ENCODE results near the gene RNF111. TPM values are rescaled to one million over a fixed set of nuclear protein-coding genes. Genes with fewer than 3 reads are reported as not detected.

RNF111 gene
- total and polyA plus RNA-seq, 10 of the 15 experiments (the other 5 are each of a cell fraction or from before 2014, with no cell fraction given): 8.6 to 34.7 (median 15.7) TPM

DNA sequence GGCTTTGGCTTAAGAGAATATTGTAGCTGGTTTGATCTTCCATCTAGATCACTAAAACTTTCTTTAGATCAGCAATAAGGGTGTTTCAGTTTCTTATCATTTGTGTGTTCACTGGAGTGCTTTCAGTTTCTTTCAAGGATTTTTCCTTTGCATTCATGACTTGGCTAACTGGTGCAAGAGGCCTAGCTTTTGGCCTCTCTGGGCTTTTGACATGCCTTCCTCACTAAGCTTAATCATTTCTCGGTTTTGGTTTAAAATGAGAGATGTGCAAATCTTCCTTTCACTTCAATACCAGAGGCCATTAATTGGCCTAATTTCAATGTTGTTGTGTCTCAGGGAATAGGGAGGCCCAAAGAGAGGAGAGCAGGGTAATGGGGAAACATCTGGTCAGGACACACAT, 87.1 kb downstream of the RNF111 start:
- H3K27me3 ChIP-seq (replicated peaks in 1 of 2; ENCODE audit: control insufficient read depth in 2 of 2, insufficient read depth in 2 of 2, low read length in 1 of 2): no peaks in the 10 kb centered on the region
- no peaks in the 10 kb centered on the region for H4K20me1 ChIP-seq (ENCODE audit: control insufficient read depth, insufficient read depth)
- FAIRE-seq (peak; percentile 73), DNase-seq (ENCODE audit: low read depth, low spot score) (peak; percentile 5), ATAC-seq (peak; percentile 77)
- ChIA-PET POLR2A (interaction anchor here (1.1 kb wide), 1 partner anchor 11 kb away, joined by 6 read pairs; no protein-coding TSS in a partner anchor), SMC1A (ENCODE audit: uncharacterized antibody, unreplicated experiment) (interaction anchor here (0.9 to 2.1 kb wide), 5 partner anchors 9 to 58 kb away, joined by 3 to 10 read pairs (median 7); no protein-coding TSS in a partner anchor), CTCF (interaction anchor here (0.9 to 1.7 kb wide), 4 partner anchors 8 to 94 kb away, joined by 3 to 6 read pairs (median 4); no protein-coding TSS in a partner anchor), RAD21 (ENCODE audit: unreplicated experiment) (interaction anchor here (0.8 kb wide), 1 partner anchor 225 kb away, joined by 3 read pairs; no protein-coding TSS in a partner anchor)
- peaks cover 2 to 13% of the 10 kb centered on the region in 2 experiments for H3K36me3 ChIP-seq (ENCODE audit: control insufficient read depth in 2 of 2, insufficient read depth in 2 of 2, low read length in 1 of 2)
- no peaks in the 10 kb centered on the region for H3K79me2 ChIP-seq (ENCODE audit: control insufficient read depth, insufficient read depth, low read length)
- no peak overlapping the region for H3K4me2 ChIP-seq (ENCODE audit: control insufficient read depth, insufficient read depth)
- H3K9me3 ChIP-seq (replicated peaks; ENCODE audit: control insufficient read depth, insufficient read depth, low read length): peaks cover 8% of the 10 kb centered on the region
- H2AFZ ChIP-seq (ENCODE audit: control insufficient read depth, low read depth, low read length): no peak overlapping the region
- H3K9ac ChIP-seq (ENCODE audit: control insufficient read depth, insufficient read depth, low read length): no peak overlapping the region
- H3K27ac ChIP-seq (ENCODE audit: control insufficient read depth, insufficient read depth): peak overlapping the region; percentile 4; the same call in 1 of the 2 replicates
- intact Hi-C loops (cut with micrococcal nuclease; ENCODE audit: unreplicated experiment) (no loop called here), in situ Hi-C loops (cut with MboI) (no loop called here)
- no TSS peak for BruUV-seq (replicated peaks)
- WGBS (ENCODE audit: insufficient coverage, insufficient replicate concordance, low lambda C conversion rate, missing lambda C conversion rate): 86% methylated on average over 1 of the region's 1 CpG
- TF ChIP-seq NR2C1 (IDR thresholded peaks at IDR 0.05): no peak
- TF ChIP-seq RFX5 (IDR thresholded peaks at IDR 0.05; ENCODE audit: low read depth, low read length): no peak
- no peak for TF ChIP-seq KAT2A (conservative IDR thresholded peaks at IDR 0.05; ENCODE audit: control insufficient read depth, low read depth, low read length)
- no peak for TF ChIP-seq CREM (IDR thresholded peaks at IDR 0.05; ENCODE audit: low read depth)
- no peak for TF ChIP-seq TAF1 (IDR thresholded peaks at IDR 0.05; ENCODE audit: borderline replicate concordance, low read depth, low read length)
- H3K4me3 ChIP-seq: no peak overlapping the region
- peaks cover 8% of the 10 kb centered on the region for H3K4me1 ChIP-seq (ENCODE audit: control insufficient read depth, insufficient read depth, low read length)

DNA sequence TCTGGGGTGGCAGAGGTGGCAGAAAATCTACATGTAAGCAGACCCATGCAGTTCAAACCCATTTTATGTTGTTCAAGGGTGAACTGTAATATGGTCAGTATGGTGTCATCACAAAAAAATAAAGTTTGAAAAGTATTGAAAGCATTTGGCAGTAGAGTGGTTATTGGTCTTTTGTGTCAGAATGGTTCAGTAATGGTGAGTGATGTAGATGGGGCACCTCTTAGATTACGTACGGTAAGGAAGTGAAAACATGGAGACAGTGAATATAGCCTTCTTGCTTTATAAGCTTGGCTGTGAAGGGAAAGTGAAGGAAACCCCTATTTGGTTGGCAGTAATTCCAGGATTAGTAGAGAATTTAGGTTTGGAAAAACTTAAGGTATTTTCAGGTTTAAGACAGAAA, 100.3 kb downstream of the RNF111 start:
- ATAC-seq (no peak), DNase-seq (ENCODE audit: low read depth, low spot score) (no peak), FAIRE-seq (no peak)
- H3K4me1 ChIP-seq (ENCODE audit: control insufficient read depth, insufficient read depth, low read length): no peaks in the 10 kb centered on the region
- no peak overlapping the region for H2AFZ ChIP-seq (ENCODE audit: control insufficient read depth, low read depth, low read length)
- no TSS peak for BruUV-seq (replicated peaks)
- no peaks in the 10 kb centered on the region for H4K20me1 ChIP-seq (ENCODE audit: control insufficient read depth, insufficient read depth)
- no peak overlapping the region for H3K4me3 ChIP-seq
- ChIA-PET RAD21 (ENCODE audit: unreplicated experiment) (no interaction called here), CTCF (no interaction called here), POLR2A (no interaction called here), SMC1A (ENCODE audit: uncharacterized antibody, unreplicated experiment) (interaction anchor here (1.5 to 1.9 kb wide), 2 partner anchors 9 to 13 kb away, joined by 6 to 7 read pairs; no protein-coding TSS in a partner anchor)
- H3K9me3 ChIP-seq (replicated peaks; ENCODE audit: control insufficient read depth, insufficient read depth, low read length): no peaks in the 10 kb centered on the region
- H3K79me2 ChIP-seq (ENCODE audit: control insufficient read depth, insufficient read depth, low read length): no peaks in the 10 kb centered on the region
- H3K27me3 ChIP-seq (replicated peaks in 1 of 2; ENCODE audit: control insufficient read depth in 2 of 2, insufficient read depth in 2 of 2, low read length in 1 of 2): no peaks in the 10 kb centered on the region
- in situ Hi-C loops (cut with MboI): no loop called here
- H3K4me2 ChIP-seq (ENCODE audit: control insufficient read depth, insufficient read depth): no peak overlapping the region
- H3K9ac ChIP-seq (ENCODE audit: control insufficient read depth, insufficient read depth, low read length): no peak overlapping the region
- WGBS (ENCODE audit: insufficient coverage, insufficient replicate concordance, low lambda C conversion rate, missing lambda C conversion rate): 100% methylated on average over 2 of the region's 2 CpGs
- intact Hi-C loops (cut with micrococcal nuclease; ENCODE audit: unreplicated experiment): no loop called here
- H3K36me3 ChIP-seq (ENCODE audit: control insufficient read depth in 2 of 2, insufficient read depth in 2 of 2, low read length in 1 of 2): peaks cover 0 to 21% of the 10 kb centered on the region in 2 experiments
- no peak overlapping the region for H3K27ac ChIP-seq (ENCODE audit: control insufficient read depth, insufficient read depth)
- TF ChIP-seq, protein P1, sequence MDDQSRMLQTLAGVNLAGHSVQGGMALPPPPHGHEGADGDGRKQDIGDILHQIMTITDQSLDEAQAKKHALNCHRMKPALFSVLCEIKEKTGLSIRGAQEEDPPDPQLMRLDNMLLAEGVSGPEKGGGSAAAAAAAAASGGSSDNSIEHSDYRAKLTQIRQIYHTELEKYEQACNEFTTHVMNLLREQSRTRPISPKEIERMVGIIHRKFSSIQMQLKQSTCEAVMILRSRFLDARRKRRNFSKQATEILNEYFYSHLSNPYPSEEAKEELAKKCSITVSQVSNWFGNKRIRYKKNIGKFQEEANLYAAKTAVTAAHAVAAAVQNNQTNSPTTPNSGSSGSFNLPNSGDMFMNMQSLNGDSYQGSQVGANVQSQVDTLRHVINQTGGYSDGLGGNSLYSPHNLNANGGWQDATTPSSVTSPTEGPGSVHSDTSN (IDR thresholded peaks at IDR 0.05; ENCODE audit: insufficient replicate concordance, low read depth, low read length): no peak
- TF ChIP-seq, protein P2, sequence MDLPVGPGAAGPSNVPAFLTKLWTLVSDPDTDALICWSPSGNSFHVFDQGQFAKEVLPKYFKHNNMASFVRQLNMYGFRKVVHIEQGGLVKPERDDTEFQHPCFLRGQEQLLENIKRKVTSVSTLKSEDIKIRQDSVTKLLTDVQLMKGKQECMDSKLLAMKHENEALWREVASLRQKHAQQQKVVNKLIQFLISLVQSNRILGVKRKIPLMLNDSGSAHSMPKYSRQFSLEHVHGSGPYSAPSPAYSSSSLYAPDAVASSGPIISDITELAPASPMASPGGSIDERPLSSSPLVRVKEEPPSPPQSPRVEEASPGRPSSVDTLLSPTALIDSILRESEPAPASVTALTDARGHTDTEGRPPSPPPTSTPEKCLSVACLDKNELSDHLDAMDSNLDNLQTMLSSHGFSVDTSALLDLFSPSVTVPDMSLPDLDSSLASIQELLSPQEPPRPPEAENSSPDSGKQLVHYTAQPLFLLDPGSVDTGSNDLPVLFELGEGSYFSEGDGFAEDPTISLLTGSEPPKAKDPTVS (IDR thresholded peaks at IDR 0.05; ENCODE audit: low read depth, low read length): no peak
- TF ChIP-seq, protein P3, sequence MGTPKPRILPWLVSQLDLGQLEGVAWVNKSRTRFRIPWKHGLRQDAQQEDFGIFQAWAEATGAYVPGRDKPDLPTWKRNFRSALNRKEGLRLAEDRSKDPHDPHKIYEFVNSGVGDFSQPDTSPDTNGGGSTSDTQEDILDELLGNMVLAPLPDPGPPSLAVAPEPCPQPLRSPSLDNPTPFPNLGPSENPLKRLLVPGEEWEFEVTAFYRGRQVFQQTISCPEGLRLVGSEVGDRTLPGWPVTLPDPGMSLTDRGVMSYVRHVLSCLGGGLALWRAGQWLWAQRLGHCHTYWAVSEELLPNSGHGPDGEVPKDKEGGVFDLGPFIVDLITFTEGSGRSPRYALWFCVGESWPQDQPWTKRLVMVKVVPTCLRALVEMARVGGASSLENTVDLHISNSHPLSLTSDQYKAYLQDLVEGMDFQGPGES (IDR thresholded peaks at IDR 0.05): no peak
- TF ChIP-seq, protein P4, sequence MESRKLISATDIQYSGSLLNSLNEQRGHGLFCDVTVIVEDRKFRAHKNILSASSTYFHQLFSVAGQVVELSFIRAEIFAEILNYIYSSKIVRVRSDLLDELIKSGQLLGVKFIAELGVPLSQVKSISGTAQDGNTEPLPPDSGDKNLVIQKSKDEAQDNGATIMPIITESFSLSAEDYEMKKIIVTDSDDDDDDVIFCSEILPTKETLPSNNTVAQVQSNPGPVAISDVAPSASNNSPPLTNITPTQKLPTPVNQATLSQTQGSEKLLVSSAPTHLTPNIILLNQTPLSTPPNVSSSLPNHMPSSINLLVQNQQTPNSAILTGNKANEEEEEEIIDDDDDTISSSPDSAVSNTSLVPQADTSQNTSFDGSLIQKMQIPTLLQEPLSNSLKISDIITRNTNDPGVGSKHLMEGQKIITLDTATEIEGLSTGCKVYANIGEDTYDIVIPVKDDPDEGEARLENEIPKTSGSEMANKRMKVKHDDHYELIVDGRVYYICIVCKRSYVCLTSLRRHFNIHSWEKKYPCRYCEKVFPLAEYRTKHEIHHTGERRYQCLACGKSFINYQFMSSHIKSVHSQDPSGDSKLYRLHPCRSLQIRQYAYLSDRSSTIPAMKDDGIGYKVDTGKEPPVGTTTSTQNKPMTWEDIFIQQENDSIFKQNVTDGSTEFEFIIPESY (IDR thresholded peaks at IDR 0.05): no peak
- TF ChIP-seq, protein P5, sequence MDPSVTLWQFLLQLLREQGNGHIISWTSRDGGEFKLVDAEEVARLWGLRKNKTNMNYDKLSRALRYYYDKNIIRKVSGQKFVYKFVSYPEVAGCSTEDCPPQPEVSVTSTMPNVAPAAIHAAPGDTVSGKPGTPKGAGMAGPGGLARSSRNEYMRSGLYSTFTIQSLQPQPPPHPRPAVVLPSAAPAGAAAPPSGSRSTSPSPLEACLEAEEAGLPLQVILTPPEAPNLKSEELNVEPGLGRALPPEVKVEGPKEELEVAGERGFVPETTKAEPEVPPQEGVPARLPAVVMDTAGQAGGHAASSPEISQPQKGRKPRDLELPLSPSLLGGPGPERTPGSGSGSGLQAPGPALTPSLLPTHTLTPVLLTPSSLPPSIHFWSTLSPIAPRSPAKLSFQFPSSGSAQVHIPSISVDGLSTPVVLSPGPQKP (IDR thresholded peaks at IDR 0.05; ENCODE audit: low read depth, low read length): no peak

All from GM12878 (cell line).